Astrocyte (in vitro differentiated cells and primary cell): Measurements from ENCODE around the gene SPDEF. TPM values are rescaled to one million over a fixed set of nuclear protein-coding genes. Genes with fewer than 3 reads are reported as not detected.

Experiments
- DNase-seq: peaks from one replicate; pipeline ENCODE4 v3.0.0-alpha.2; 2010; ENCODE audit warnings: low read depth
- FAIRE-seq: peaks from 2 replicates; lab custom pipeline; 2011; peaks lifted over from hg19 to GRCh38; lab: Jason Lieb, UNC
- H2AFZ ChIP-seq: 2 replicates; pipeline ENCODE4 v1.6.0; 2012; ENCODE audit warnings: low read depth, low read length, inconsistent platforms
- H3K27ac ChIP-seq: 2 replicates; pipeline ENCODE4 v1.5.1; 2011; ENCODE audit warnings: low read depth, low read length, inconsistent platforms
- H3K27me3 ChIP-seq: 2 replicates; pipeline ENCODE4 v1.6.0; 2011; ENCODE audit warnings: low read length, inconsistent platforms; ENCODE audit not compliant: insufficient read depth
- H3K36me3 ChIP-seq: 2 replicates; pipeline ENCODE4 v1.5.1; 2011; ENCODE audit warnings: low read length, inconsistent platforms; ENCODE audit not compliant: insufficient read depth
- H3K4me1 ChIP-seq: 2 replicates; pipeline ENCODE4 v1.5.1; 2011; ENCODE audit warnings: low read length, inconsistent platforms; ENCODE audit not compliant: insufficient read depth
- H3K4me2 ChIP-seq: 2 replicates; pipeline ENCODE4 v1.6.0; 2012; ENCODE audit warnings: low read length, inconsistent platforms
- H3K4me3 ChIP-seq: 2 replicates; pipeline ENCODE4 v1.5.1; 2011; ENCODE audit warnings: low read depth, mild to moderate bottlenecking, low read length, inconsistent platforms; ENCODE audit not compliant: insufficient read depth
- H3K79me2 ChIP-seq: 2 replicates; pipeline ENCODE4 v1.6.0; 2012; ENCODE audit warnings: mild to moderate bottlenecking, low read length, inconsistent platforms; ENCODE audit not compliant: insufficient read depth
- H3K9ac ChIP-seq: 2 replicates; pipeline ENCODE4 v1.6.0; 2012; ENCODE audit warnings: mild to moderate bottlenecking, low read length, inconsistent platforms
- H3K9me3 ChIP-seq: 2 replicates; pipeline ENCODE4 v1.5.1; 2012; ENCODE audit warnings: low read depth, mild to moderate bottlenecking, low read length, inconsistent platforms; ENCODE audit not compliant: insufficient read depth
- H4K20me1 ChIP-seq: 2 replicates; pipeline ENCODE4 v1.6.0; 2012; ENCODE audit warnings: low read length, inconsistent platforms; ENCODE audit not compliant: insufficient read depth
- H3K27ac Mint-ChIP-seq: one replicate; pipeline ENCODE4 v1.8.0; 2021; ENCODE audit warnings: mild to moderate bottlenecking, mixed read lengths; ENCODE audit not compliant: unreplicated experiment
- H3K27me3 Mint-ChIP-seq: one replicate; pipeline ENCODE4 v1.8.0; 2021; ENCODE audit warnings: low read depth, mixed read lengths; ENCODE audit not compliant: unreplicated experiment
- H3K36me3 Mint-ChIP-seq: one replicate; pipeline ENCODE4 v1.8.0; 2021; ENCODE audit warnings: low read depth, mixed read lengths; ENCODE audit not compliant: unreplicated experiment
- H3K4me1 Mint-ChIP-seq: one replicate; pipeline ENCODE4 v1.8.0; 2021; ENCODE audit warnings: low read depth, mixed read lengths; ENCODE audit not compliant: unreplicated experiment
- H3K4me3 Mint-ChIP-seq: one replicate; pipeline ENCODE4 v1.8.0; 2021; ENCODE audit warnings: mild to moderate bottlenecking, moderate library complexity, mixed read lengths; ENCODE audit not compliant: unreplicated experiment
- H3K9me3 Mint-ChIP-seq: one replicate; pipeline ENCODE4 v1.8.0; 2021; ENCODE audit warnings: mild to moderate bottlenecking, mixed read lengths; ENCODE audit not compliant: unreplicated experiment
- EZH2 ChIP-seq: IDR thresholded peaks from 2 replicates; pipeline ENCODE4 v1.6.1; 2012; ENCODE audit warnings: mild to moderate bottlenecking, low read length, inconsistent platforms; ENCODE audit not compliant: insufficient read depth
- total RNA-seq: library from RNA; stranded (reverse); gene quantifications from 2 replicates; pipeline ENCODE4 v1.2.1, GENCODE V29; 2021
- TF ChIP-seq, protein P1 (sequence below): IDR thresholded peaks from 2 replicates; pipeline ENCODE4 v1.5.1; 2011; ENCODE audit warnings: low read depth, mild to moderate bottlenecking, inconsistent platforms, low read length, moderate library complexity; ENCODE audit not compliant: insufficient read depth

SPDEF gene
- total RNA-seq, 1 donor from 2014 or later, result 0.16 TPM

DNA sequence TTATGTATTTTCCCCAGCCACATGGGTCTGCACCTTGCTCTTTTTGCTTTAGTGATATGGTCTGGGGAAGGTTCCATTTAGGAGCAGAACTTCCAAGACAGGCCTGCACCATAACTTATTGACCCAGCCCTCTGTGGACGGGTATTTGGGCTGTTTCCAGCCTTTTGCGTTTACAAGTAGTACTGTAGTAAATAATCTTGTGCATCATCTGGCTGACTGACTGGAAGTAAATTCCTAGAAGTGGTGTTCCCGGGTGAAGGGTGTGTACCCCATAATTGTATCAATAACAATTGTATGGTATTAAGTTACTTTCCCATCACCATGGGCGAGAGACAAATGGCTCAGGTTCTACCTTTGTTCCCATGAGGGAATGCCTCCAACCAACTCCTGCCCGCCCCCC lies 31.6 kb downstream of the SPDEF start:
- no peaks in the 10 kb centered on the region for H3K9me3 ChIP-seq
- no peak for FAIRE-seq
- H3K4me3 ChIP-seq, result no peak overlapping the region
- H3K79me2 ChIP-seq, result no peaks in the 10 kb centered on the region
- H3K36me3 ChIP-seq, result no peaks in the 10 kb centered on the region
- Mint-ChIP-seq H3K36me3 (no peaks in the 10 kb centered on the region), H3K9me3 (peaks cover 2% of the 10 kb centered on the region), H3K27ac (no peak overlapping the region), H3K4me3 (no peak overlapping the region), H3K27me3 (peaks cover 42% of the 10 kb centered on the region), H3K4me1 (no peaks in the 10 kb centered on the region)
- no peaks in the 10 kb centered on the region for H4K20me1 ChIP-seq
- H3K4me1 ChIP-seq, result no peaks in the 10 kb centered on the region
- DNase-seq, result no peak
- H3K27ac ChIP-seq, result no peak overlapping the region
- no peak overlapping the region for H3K4me2 ChIP-seq
- no peak overlapping the region for H3K9ac ChIP-seq
- TF ChIP-seq, protein P1, sequence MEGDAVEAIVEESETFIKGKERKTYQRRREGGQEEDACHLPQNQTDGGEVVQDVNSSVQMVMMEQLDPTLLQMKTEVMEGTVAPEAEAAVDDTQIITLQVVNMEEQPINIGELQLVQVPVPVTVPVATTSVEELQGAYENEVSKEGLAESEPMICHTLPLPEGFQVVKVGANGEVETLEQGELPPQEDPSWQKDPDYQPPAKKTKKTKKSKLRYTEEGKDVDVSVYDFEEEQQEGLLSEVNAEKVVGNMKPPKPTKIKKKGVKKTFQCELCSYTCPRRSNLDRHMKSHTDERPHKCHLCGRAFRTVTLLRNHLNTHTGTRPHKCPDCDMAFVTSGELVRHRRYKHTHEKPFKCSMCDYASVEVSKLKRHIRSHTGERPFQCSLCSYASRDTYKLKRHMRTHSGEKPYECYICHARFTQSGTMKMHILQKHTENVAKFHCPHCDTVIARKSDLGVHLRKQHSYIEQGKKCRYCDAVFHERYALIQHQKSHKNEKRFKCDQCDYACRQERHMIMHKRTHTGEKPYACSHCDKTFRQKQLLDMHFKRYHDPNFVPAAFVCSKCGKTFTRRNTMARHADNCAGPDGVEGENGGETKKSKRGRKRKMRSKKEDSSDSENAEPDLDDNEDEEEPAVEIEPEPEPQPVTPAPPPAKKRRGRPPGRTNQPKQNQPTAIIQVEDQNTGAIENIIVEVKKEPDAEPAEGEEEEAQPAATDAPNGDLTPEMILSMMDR, result no peak
- no peak for TF ChIP-seq EZH2
- no peaks in the 10 kb centered on the region for H3K27me3 ChIP-seq
- H2AFZ ChIP-seq, result no peak overlapping the region

DNA sequence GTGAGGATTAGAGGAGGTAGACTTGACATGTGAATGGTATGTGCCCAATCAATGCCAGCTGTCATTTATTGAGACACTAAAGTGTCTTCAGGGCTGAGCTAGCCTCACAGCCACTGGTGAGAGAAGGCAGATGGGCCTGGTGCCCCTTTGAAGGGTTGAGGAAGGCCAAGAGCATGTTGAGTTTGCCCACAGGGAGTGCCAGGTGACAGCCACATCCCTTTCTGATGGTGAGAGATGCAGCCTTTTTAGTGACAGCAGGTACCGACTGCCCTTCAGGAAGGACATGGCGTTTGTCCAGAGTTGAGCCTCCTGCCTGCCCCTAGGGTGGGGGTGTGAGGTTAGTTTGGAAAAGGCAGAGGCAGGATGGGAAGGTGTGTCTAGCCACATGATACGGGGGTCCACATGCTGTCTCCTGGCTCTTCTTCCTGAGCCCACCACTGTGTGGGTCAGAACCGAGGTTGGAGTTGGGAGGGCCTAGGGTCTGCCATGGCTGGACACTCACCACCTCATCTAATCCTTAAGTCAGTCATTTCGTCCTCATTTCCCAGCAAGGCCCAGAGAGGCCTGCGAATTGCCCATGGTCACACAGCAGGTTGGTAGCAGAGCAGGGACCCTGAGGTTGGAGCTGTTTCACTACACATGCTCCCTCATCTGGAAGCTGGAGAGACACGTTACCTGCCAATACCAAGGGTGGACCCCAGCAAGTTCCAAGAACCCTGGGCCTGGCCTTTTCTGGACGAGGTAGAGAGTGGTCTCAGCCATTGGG lies 32.5 kb downstream of the SPDEF start:
- no peak overlapping the region for H3K9ac ChIP-seq
- DNase-seq, result no peak
- Mint-ChIP-seq H3K36me3 (no peaks in the 10 kb centered on the region), H3K4me3 (no peak overlapping the region), H3K4me1 (no peaks in the 10 kb centered on the region), H3K27me3 (peaks cover 40% of the 10 kb centered on the region), H3K9me3 (peaks cover 3% of the 10 kb centered on the region), H3K27ac (no peak overlapping the region)
- H3K27me3 ChIP-seq, result no peaks in the 10 kb centered on the region
- H3K4me1 ChIP-seq, result no peaks in the 10 kb centered on the region
- H3K27ac ChIP-seq, result no peak overlapping the region
- H4K20me1 ChIP-seq, result no peaks in the 10 kb centered on the region
- H3K9me3 ChIP-seq, result no peaks in the 10 kb centered on the region
- no peaks in the 10 kb centered on the region for H3K79me2 ChIP-seq
- TF ChIP-seq, protein P1, result no peak
- TF ChIP-seq EZH2, result no peak
- FAIRE-seq, result no peak
- H2AFZ ChIP-seq, result no peak overlapping the region
- no peak overlapping the region for H3K4me2 ChIP-seq
- no peak overlapping the region for H3K4me3 ChIP-seq
- no peaks in the 10 kb centered on the region for H3K36me3 ChIP-seq

DNA sequence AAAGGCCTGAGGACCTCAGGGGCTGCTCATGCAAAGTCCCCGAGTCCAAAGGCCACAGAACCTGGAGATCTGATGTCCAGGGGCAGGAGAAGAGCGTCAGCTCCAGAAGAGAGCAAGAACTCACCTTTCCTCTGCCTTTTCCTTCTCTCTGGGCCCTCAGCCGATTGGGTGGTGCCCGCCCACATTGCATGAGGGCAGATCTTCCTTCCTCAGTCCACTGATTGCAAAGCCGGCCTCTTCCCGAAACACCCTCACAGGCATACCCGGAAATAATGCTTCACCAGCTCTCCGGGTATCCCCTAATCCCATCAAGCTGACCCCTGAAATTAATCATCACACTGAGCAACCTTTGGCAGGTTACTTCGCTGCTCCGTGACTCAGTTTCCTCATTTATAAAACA lies 33.4 kb downstream of the SPDEF start:
- H3K4me3 Mint-ChIP-seq, result no peak overlapping the region
- H3K79me2 ChIP-seq, result no peaks in the 10 kb centered on the region
- H3K27me3 Mint-ChIP-seq, result peaks cover 42% of the 10 kb centered on the region
- H3K4me1 ChIP-seq, result no peaks in the 10 kb centered on the region
- H3K9ac ChIP-seq, result no peak overlapping the region
- peaks cover 3% of the 10 kb centered on the region for H3K9me3 Mint-ChIP-seq
- H3K27ac Mint-ChIP-seq, result no peak overlapping the region
- TF ChIP-seq EZH2, result no peak
- TF ChIP-seq, protein P1, result no peak
- no peak overlapping the region for H2AFZ ChIP-seq
- no peaks in the 10 kb centered on the region for H3K36me3 Mint-ChIP-seq
- H3K27me3 ChIP-seq, result no peaks in the 10 kb centered on the region
- no peaks in the 10 kb centered on the region for H3K4me1 Mint-ChIP-seq
- H3K4me2 ChIP-seq, result no peak overlapping the region
- no peaks in the 10 kb centered on the region for H3K9me3 ChIP-seq
- no peak for FAIRE-seq
- H3K36me3 ChIP-seq, result no peaks in the 10 kb centered on the region
- DNase-seq, result no peak
- no peak overlapping the region for H3K4me3 ChIP-seq
- no peaks in the 10 kb centered on the region for H4K20me1 ChIP-seq
- no peak overlapping the region for H3K27ac ChIP-seq
